Sciatic nerve (tissue), 2 donors: ENCODE results near the gene TTC23L. TPM values are rescaled to one million over a fixed set of nuclear protein-coding genes. Genes with fewer than 3 reads are reported as not detected.
A peak's percentile ranks its signal among the peaks of the same experiment; 100 is the strongest.

Experiments
- ATAC-seq: fragments of 200-7000 bp; cut with Tn5 transposase; one replicate; pipeline ENCODE4 v1.9.1; 2020; ENCODE audit warnings: mild to moderate bottlenecking, moderate library complexity
- DNase-seq: peaks from one replicate; pipeline ENCODE4 v3.0.0-alpha.2; 2020; ENCODE audit warnings: low spot score
- intact Hi-C: fragments of 100-400 bp; cut with DNase I; formaldehyde crosslinking; loops from one replicate; pipeline ENCODE4 v1.14.2; 2022
- total RNA-seq: library from RNA; stranded (reverse); fragmentation: NEBNext Ultra II Directional; extraction: Animal tissue kit (Norgen Biotek cat#: 25700); gene quantifications from one replicate; pipeline ENCODE4 v1.2.1, GENCODE V29; 2021
- donor health status: DM: no; HTN: no; CAD: no.
- donor health status: DM: no; HTN: no; CAD: no.

Gene TTC23L
- total RNA-seq, 1 donor from 2014 or later, result 5.9 TPM

DNA sequence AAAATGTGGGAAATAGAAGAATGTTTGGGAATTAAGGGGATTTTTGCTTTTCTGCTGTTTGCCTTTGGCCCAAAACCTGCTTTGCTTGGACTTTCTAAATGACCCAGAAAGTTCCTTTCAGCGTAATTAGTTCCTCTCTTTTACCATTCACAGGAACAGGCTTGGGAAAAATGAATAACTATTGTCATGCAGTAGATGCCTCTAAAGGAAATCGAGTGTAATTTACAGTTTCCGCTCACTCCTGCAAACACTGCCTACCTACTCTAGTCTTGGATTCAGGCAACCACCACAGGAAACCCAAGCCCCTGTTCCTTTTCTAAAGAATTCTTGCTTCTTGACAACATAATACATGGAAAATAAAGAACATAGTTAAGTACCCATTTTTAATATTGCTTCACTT lies 25.0 kb downstream of the TTC23L start:
- DNase-seq (no peak), ATAC-seq (no peak)
- intact Hi-C loops, result no loop called here

DNA sequence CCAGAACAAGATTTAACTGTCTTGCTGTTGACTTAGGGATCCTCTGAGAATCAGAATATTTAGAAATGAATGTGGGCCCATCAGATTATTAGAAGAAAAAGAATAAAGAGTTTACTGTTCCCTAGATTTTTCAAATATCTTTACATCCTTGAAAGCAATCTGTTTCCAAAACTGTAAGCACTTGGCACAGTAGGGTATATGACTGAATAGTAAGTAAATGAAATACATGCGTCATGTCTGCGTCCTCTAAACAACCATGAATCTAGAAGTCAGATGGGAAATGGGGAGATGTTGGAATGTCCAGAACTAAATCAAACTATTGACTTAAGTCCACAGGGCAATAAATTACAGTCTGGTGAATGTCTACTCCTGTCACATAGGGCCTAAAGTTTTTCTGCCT lies 26.1 kb downstream of the TTC23L start:
- intact Hi-C loops, result no loop called here
- ATAC-seq (no peak), DNase-seq (no peak)

DNA sequence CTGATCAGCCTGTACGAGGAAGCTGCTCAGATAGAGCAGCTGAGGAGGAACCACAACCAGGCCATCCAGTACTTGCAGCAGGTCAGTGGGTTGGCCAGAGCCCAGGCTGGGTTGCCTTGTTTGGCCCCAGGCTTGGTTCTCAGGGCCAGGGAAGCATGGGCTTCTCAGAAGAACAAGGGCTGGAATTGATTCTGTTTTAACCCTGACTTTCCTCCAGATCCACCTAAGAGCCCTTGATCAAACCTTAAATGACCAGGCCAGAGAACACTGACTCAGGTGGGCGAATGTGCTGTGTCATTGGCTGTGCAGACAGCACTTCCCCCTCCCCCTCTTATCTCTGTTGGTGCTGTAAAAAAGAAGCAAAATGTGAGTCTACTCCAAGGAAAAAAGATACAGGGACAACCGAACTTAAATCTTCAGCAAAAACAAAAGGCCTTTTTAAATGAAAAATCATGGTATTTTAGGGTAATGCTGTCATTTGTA lies 28.1 kb downstream of the TTC23L start:
- intact Hi-C loops, result no loop called here
- no peak for DNase-seq
- ATAC-seq, result peak; percentile 75

DNA sequence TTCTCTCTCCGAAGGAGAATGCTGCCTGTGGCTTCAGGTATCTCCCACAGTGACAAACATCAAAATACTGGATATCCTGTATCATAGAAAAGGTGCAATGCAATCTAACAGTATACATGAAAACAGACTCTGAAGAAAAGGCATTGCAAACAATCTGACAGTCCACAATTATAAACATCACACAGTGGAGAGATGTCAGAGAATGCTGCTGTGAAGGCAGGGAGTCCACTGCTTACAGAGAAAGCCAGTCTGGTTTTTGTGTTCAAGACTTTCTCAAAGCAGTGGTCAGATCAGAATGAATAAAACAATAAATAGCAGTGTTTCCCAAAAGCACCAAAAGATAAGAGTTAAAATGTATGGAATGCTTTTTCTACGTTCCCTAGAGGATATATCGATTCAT lies 28.7 kb downstream of the TTC23L start:
- intact Hi-C loops, result no loop called here

DNA sequence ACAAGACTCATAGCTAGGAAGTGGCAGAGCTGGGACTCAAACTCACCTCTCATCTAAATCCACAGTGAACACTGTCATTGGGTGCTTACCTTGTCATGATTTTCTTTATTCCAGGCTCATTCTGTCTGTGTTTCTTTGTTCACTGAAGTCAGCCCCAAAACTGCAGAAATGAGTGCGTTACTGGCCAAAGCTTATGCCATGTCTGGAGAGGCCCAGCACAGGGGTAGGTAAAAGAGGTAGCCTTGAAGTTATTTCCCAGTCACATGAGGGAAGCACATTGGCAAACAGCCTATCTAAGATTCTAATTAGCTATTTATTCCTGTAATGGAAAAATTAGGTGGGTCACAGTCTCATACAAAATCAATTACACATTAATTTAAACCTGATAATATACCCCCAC lies 29.8 kb downstream of the TTC23L start:
- intact Hi-C loops, result no loop called here
- ATAC-seq, result no peak
- DNase-seq, result no peak

More for the DNA sequence above, 28.7 kb downstream of the TTC23L start:
- DNase-seq, result no peak
- ATAC-seq, result no peak

DNA sequence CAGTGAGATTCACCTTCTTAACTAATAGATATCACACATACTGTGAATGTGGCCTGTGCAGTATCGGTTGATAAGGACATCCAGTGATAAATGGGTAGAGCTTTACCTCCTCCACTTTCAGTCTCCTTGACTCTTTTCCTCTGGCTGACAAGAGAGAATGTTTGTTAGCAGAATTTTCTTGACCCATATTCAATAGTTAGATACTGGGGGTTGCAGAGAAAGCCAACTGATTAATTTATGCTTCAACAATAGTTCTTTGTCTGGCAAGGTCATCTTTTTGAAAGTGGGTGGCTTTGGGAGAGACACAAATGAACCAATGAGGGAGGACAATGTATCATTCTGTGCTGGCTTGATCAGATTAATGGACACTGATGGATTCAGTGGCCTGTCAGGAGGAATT lies 30.3 kb downstream of the TTC23L start:
- intact Hi-C loops, result no loop called here
- no peak for ATAC-seq
- DNase-seq, result no peak

DNA sequence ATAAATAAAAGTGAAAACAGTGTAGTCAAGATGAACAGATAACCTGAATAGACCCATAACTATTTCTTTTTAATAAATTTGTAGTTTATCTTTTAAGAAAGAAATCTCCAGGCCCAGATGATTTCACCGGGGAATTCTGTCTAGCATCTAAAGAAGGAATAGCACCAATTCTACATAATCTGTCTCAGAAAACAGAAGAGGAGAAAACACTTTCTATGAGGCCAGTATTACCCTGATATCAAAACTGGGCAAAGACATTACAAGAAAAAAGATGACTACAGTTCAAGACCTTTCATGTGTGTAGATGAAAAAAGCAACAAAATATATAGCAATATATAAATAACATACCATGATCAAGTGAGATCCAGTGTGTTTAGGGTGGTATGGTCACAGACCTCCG lies 31.4 kb downstream of the TTC23L start:
- intact Hi-C loops, result no loop called here
- ATAC-seq, result no peak

DNA sequence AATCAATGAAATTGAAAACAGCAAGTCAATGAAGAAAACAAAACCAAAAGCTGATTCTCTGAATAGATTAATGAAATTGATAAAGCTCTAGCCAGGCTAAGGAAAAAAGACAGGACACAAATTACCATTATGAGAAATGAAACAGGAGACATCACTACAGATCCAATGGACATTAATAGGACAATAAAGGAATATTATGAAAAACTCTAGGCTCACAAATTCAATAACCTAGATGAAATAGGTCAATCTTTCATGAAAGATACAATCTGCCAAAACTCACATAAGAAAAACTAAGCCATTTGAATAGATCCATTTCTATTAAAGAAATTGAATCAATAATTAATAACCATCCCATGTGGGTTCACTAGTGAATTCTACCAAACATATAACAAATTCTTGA lies 37.3 kb downstream of the TTC23L start:
- DNase-seq (no peak), ATAC-seq (no peak)
- intact Hi-C loops, result no loop called here

More for the DNA sequence above, 31.4 kb downstream of the TTC23L start:
- no peak for DNase-seq

DNA sequence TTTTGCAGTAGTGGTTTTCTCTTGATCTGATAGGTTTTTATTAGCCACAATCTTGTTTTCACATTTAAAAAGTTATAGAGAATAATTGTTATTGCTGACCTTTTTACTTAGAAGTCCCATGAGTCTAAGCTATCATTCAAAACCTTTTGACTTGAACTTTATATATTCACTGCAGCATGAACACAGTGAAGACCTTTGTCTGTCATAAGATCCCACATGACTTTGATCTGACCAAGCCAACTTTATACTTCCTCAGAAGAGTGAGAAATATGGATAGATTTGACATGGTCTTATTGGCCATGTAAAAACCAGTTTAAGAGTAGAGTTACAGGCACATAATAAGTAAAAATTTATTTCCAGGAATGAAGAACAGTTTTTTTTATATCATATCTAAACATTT lies 42.3 kb downstream of the TTC23L start:
- ATAC-seq, result no peak
- no peak for DNase-seq
- intact Hi-C loops, result no loop called here

DNA sequence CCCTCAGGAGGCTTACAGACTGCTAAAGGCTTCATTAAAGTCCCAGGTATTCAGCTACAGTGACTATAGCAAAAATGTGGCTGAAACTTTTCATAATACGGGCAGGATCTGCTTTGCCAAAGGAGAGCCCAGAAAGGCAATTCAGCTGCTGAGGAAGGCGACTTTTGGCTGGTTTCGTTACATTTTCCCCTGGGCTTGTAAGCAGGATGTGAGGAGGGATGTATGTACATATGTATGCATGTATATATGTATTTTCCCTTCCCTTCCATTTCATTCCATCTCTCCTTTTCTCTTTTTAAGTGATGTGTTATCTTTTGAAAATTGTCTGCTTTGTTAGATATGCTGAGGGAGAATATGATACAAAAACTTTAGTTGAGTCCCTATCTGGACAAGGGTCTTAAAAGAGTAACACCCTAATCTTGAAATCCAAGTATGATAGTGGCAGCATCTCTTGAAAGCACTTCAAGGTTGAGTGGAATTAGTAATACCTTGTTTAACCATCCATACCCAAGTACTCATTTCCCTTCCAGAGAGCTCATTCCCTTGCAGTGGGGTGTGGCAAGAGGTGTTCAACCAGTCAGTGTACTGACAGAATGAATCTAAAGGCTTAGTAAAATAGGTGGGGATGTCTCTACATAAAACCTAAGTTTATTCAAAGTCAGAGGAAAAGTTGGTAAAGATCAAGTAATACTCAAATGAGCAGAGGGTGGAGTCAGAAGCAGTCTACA lies 47.6 kb downstream of the TTC23L start:
- ATAC-seq, result no peak

DNA sequence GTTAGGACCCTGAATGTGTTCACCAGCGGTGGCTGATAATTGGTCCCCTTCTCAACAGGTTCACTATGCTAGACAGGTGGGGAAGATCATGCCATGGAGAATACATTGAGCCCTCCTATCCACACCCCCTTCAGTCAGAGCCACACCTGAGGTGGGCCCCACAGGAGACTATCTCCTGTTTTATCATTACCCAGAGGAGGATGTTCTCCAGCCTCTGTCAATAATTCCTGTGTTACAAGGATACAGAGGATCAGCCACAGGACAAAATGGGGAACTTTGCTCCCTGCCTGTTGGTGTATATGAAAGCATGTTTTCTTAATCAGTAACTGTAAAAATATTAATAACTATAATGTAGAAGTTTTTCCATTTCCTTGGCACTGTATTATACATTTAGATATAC lies 50.4 kb downstream of the TTC23L start:
- ATAC-seq (no peak), DNase-seq (no peak)
- intact Hi-C loops, result no loop called here

More for the DNA sequence above, 47.6 kb downstream of the TTC23L start:
- no peak for DNase-seq
- intact Hi-C loops, result no loop called here

DNA sequence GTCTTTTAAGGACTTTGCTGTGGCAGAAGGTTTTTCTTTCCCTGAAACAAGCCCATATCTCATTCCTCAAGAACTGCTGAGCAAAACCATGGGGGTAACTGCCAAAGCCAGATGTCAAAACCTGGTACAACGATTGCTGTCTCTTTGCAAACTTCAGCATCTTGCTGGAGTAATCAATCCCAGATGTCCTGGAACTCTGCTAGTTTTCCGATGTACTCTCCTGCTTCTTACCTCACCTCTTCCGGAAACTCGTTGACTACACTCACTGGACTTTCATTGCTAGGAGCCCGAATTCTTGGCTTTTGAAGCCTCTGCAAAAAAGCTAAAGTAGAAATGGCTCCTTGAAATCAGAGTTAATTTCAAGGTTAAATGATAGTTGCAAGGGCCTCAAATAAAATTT lies 53.0 kb downstream of the TTC23L start:
- no peak for DNase-seq
- intact Hi-C loops, result loop anchor here (10.0 kb wide), 1 partner anchor 407 kb away; no protein-coding TSS in a partner anchor
- peak; percentile 91 for ATAC-seq

DNA sequence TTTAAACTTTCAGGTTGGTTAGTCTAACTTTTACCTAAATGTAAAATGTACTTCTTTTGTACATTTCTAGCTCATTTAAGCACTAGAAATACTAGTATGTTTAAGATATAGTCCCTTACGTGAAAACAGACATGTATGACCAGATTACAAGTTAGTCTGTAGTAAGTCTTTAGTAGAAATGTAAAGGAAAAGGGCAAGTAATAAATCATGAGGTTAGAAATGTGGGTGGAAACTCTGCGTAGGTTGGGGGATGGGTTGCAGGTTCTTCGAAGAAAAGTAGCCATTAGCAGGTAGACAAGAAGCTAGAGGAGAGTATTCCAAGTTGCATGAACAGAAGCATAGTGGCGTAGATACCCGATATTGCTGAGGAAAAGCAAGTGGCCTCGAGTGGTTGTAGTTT lies 53.5 kb downstream of the TTC23L start:
- DNase-seq, result no peak
- no peak for ATAC-seq
- intact Hi-C loops, result loop anchor here (10.0 kb wide), 1 partner anchor 408 kb away; no protein-coding TSS in a partner anchor

DNA sequence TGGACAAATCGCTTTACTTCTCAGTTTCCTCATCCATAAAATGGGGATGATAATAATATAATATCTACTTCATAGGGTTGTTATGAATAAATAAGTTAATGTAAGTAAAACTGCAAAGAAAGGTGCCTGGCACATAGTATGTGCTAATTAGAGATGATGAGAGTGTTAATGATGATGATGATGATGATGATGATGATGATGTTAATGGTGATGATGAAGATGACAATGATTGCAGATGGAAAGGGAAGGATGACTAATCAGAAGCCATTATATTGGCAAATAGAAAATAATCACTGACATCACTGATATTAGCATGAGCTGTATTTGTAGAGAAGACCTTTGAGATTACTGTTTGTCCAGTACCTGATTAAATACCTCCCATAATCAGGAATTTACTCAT lies 55.8 kb downstream of the TTC23L start:
- intact Hi-C loops, result loop anchor here (10.0 kb wide), 1 partner anchor 410 kb away; no protein-coding TSS in a partner anchor

DNA sequence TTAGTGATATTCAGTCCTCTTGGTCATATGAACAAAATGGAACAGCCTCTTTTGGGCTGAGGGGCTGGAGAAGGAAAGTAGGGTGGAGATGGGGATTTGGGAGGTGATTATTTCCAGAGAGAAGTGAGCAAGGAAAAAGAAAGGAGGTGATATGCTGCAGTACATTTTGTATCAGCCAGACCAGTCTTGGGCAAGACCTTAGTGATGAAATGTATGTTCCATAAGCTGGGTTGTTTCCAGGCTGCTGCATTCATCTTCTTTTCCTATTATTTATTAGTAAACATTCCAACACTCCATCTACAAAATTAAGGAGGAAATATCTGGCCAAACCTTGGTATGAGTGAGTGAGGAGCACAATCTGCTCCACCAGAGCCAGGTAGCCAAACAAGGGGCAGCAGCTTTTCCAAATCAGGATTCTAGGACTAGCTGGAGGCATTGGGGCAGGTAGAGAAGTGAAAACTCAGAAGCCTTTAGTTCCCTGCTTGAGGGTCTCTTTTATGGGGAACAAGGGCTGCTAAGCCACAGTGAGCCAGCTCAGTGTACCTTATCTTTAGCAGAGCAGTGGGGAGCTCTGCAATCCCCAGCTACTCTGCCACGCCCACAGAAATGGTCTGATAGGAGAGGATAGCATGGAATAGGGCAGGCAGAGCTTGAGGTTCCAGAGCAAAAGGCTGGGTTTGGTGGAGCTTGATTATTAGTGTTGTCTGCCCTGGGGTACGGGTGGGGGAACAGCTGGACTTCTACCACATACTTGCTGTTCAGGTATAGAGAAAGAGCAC lies 56.9 kb downstream of the TTC23L start:
- intact Hi-C loops, result loop anchor here (10.0 kb wide), 1 partner anchor 411 kb away; no protein-coding TSS in a partner anchor
- DNase-seq, result no peak
- no peak for ATAC-seq

More for the DNA sequence above, 55.8 kb downstream of the TTC23L start:
- no peak for ATAC-seq
- DNase-seq, result no peak

DNA sequence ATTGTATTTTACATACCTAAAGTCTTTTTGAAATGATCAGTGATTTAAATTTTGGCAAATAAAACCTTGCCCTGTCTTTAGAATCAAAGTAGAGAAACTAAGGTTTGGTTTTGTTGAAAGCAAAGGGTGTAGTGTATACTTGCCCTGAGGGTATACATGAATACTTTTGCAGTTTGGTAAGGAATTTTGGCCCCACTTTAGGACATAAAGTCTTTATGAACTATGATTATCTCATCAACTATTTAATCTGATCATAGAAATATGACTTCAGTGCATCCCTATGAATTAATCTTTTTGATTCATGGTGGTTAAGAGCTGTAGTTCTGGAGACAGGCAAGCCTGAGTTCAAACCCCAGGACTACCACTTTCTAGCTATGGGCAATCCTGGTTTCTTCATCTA lies 58.7 kb downstream of the TTC23L start:
- ATAC-seq (no peak), DNase-seq (no peak)
- intact Hi-C loops, result loop anchor here (10.0 kb wide), 1 partner anchor 413 kb away; no protein-coding TSS in a partner anchor

DNA sequence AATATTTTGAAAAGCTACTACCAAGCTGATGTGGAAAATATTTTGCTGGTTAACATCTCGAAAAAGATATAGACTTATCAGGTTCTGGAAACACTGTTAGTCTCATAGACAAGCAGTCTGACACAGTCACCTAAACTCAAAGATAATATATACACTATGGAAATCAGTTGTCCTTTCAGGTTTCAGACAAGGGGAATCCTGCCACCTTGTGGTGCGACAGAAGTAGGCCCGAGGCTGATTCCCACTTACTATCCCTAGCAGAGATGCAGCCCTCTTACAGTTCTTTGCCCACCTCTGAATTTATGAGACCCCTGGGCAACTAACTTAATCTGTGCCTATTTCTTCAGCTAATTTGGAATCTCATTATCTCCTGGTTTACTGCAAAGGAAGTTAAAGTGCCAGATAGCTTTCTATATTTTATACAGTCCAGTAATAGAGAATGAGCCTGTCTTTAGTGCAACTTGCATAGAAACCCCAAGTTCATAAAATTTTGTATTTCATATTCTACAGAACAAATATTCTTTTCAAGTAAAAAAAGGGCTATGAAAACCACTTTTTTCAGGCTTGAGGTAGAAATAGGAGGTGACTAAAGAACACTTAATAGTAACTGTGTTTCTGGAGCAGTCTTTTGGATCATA lies 59.4 kb downstream of the TTC23L start:
- intact Hi-C loops, result loop anchor here (10.0 kb wide), 1 partner anchor 414 kb away; no protein-coding TSS in a partner anchor
- peak; percentile 90 for ATAC-seq
- peak; percentile 80 for DNase-seq

DNA sequence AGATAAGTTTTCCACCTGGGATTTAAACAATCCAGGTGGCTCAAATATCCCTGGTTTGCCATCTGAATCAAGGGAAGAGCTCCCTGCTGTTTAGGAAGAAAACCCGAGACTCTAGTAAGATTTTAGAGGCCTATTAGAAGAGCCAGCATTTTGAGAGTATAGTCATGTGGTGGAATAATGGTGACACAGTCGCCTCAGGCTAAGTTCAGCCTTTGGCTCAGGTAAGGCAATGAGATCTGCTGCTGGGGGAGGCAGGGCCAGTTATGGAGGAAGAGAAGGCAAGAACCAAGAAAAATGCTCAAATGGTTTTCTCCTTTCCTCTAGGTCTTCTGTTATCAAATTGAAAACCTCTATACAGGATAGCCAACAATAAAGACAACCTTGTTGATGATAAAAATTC lies 60.1 kb downstream of the TTC23L start:
- ATAC-seq, result no peak
- DNase-seq, result no peak
- intact Hi-C loops, result loop anchor here (10.0 kb wide), 1 partner anchor 414 kb away; no protein-coding TSS in a partner anchor

DNA sequence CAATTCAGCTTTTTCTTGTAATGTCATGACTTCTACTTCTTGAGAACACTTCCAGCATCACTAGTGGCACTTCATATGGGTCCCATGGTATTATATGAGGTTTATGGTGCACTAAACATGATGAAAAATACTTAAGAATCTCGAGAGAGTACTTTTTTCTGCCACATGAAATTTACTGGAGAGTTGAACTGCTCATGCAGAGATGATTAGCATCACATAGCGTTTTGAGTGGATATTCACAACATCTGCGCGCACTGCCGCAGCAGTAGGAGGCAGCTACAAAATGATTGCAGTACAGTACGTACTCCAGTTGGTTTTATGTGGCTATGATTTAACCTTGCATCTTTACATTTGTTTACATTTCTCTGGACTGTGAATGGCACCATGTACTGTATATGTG lies 61.7 kb downstream of the TTC23L start:
- intact Hi-C loops, result no loop called here
- ATAC-seq (no peak), DNase-seq (no peak)
